Measurements from ENCODE around the gene NPAS1. TPM values are rescaled to one million over a fixed set of nuclear protein-coding genes. Genes with fewer than 3 reads are reported as not detected.
A peak's percentile ranks its signal among the peaks of the same experiment; 100 is the strongest.

Gene NPAS1
- total RNA-seq: 1 to 10 TPM in 1 of 3 donors, not detected in 2; 2.5 TPM

GRCh38 chr19:47019431-47020041 lies at the start of gene NPAS1:
Gene NPAS1, plus strand, starts transcription at chr19:47019837. Its CDS starts 1,211 bp downstream, at chr19:47021048.
- peaks cover 11 to 18% of the 10 kb centered on the region in 2 donors for H3K4me1 ChIP-seq
- no peaks in the 10 kb centered on the region for H3K36me3 ChIP-seq
- H3K4me3 ChIP-seq: peak within 1 kb of the TSS; percentile 15 to 65 (median 39)
- no peak within 1 kb of the TSS for H3K27ac ChIP-seq
- DNase-seq (ENCODE audit: low spot score in 2 of 2): no peak
- intact Hi-C loops (cut with DNase I; ENCODE audit: low total_unique reads): no loop called here
- H3K27me3 ChIP-seq: peaks cover 14 to 42% of the 10 kb centered on the region in 2 donors
- TF ChIP-seq POLR2AphosphoS5 (IDR thresholded peaks at IDR 0.05) (no peak), POLR2A (IDR thresholded peaks at IDR 0.05) (no peak), CTCF (IDR thresholded peaks at IDR 0.05) (no peak)
- H3K9me3 ChIP-seq: no peaks in the 10 kb centered on the region

- no peak overlapping the region for H3K27ac ChIP-seq
- no peak overlapping the region for H3K4me3 ChIP-seq
- TF ChIP-seq POLR2AphosphoS5 (IDR thresholded peaks at IDR 0.05): no peak
- TF ChIP-seq CTCF (IDR thresholded peaks at IDR 0.05): no peak
- TF ChIP-seq POLR2A (IDR thresholded peaks at IDR 0.05): no peak
- H3K36me3 ChIP-seq: no peaks in the 10 kb centered on the region
- H3K27me3 ChIP-seq: no peaks in the 10 kb centered on the region
- intact Hi-C loops (cut with DNase I; ENCODE audit: low total_unique reads): no loop called here
- H3K4me1 ChIP-seq: peaks cover 0 to 8% of the 10 kb centered on the region in 2 donors
- DNase-seq (ENCODE audit: low spot score in 2 of 2): no peak
- H3K9me3 ChIP-seq: no peaks in the 10 kb centered on the region
These were observed 48.8 kb upstream of the NPAS1 start for GRCh38 chr19:46970815-46971214.

GRCh38 chr19:46972311-46972710 lies 47.3 kb upstream of the NPAS1 start:
- no peaks in the 10 kb centered on the region for H3K9me3 ChIP-seq
- H3K27ac ChIP-seq: no peak overlapping the region
- intact Hi-C loops (cut with DNase I; ENCODE audit: low total_unique reads): no loop called here
- no peaks in the 10 kb centered on the region for H3K36me3 ChIP-seq
- H3K27me3 ChIP-seq: no peaks in the 10 kb centered on the region
- H3K4me3 ChIP-seq: no peak overlapping the region
- TF ChIP-seq POLR2A (IDR thresholded peaks at IDR 0.05) (no peak), POLR2AphosphoS5 (IDR thresholded peaks at IDR 0.05) (no peak), CTCF (IDR thresholded peaks at IDR 0.05) (no peak)
- peaks cover 12 to 22% of the 10 kb centered on the region in 2 donors for H3K4me1 ChIP-seq
- no peak for DNase-seq (ENCODE audit: low spot score in 2 of 2)

- intact Hi-C loops (cut with DNase I; ENCODE audit: low total_unique reads): no loop called here
- peaks cover 13 to 35% of the 10 kb centered on the region in 2 donors for H3K4me1 ChIP-seq
- DNase-seq (ENCODE audit: low spot score in 2 of 2): no peak
- no peaks in the 10 kb centered on the region for H3K27me3 ChIP-seq
- H3K4me3 ChIP-seq: no peak overlapping the region
- H3K36me3 ChIP-seq: no peaks in the 10 kb centered on the region
- peak overlapping the region in 1 of 2 donors; percentile 81 for H3K27ac ChIP-seq
- H3K9me3 ChIP-seq: no peaks in the 10 kb centered on the region
- TF ChIP-seq POLR2AphosphoS5 (IDR thresholded peaks at IDR 0.05): no peak
- no peak for TF ChIP-seq POLR2A (IDR thresholded peaks at IDR 0.05)
- no peak for TF ChIP-seq CTCF (IDR thresholded peaks at IDR 0.05)
These were observed 45.5 kb upstream of the NPAS1 start for GRCh38 chr19:46974181-46974580.

GRCh38 chr19:46975011-46975924 lies 44.4 kb upstream of the NPAS1 start:
- Histone ChIP-seq H3K4me3 (no peak overlapping the region), H3K27ac (peak overlapping the region; percentile 77 to 81), H3K4me1 (peaks cover 13 to 35% of the 10 kb centered on the region in 2 donors), H3K27me3 (no peaks in the 10 kb centered on the region), H3K9me3 (no peaks in the 10 kb centered on the region), H3K36me3 (no peaks in the 10 kb centered on the region)
- TF ChIP-seq CTCF (IDR thresholded peaks at IDR 0.05) (no peak), POLR2A (IDR thresholded peaks at IDR 0.05) (no peak), POLR2AphosphoS5 (IDR thresholded peaks at IDR 0.05) (no peak)
- intact Hi-C loops (cut with DNase I; ENCODE audit: low total_unique reads): no loop called here
- no peak for DNase-seq (ENCODE audit: low spot score in 2 of 2)
